HG02840 (cell line): ENCODE measurements around the gene CYP8B1.
A peak's percentile ranks its signal among the peaks of the same experiment; 100 is the strongest.
"Not testable (repeated sequence)": the region's sequence is repeated elsewhere in the genome, so short reads cannot be mapped to it uniquely, and the experiment has no call there.

Source experiments
- ATAC-seq: cut with Tn5 transposase; IDR thresholded peaks from one replicate; pipeline ENCODE4 v1.9.1; 2021; ENCODE audit warnings: mild to moderate bottlenecking, moderate library complexity, moderate number of reproducible peaks; ENCODE audit not compliant: unreplicated experiment, low FRiP score

Gene CYP8B1

GRCh38 chr3:42886294-42886822, 10.7 kb upstream of the CYP8B1 start:
- ATAC-seq = no peak

GRCh38 chr3:42884324-42884723, 8.6 kb upstream of the CYP8B1 start:
- no peak for ATAC-seq

GRCh38 chr3:42883251-42883930, 7.7 kb upstream of the CYP8B1 start:
- ATAC-seq = not testable (repeated sequence)

- peak; percentile 97 for ATAC-seq
Observed at GRCh38 chr3:42880601-42881451, 5.1 kb upstream of the CYP8B1 start.

- no peak for ATAC-seq
Observed at GRCh38 chr3:42880183-42880582, 4.5 kb upstream of the CYP8B1 start.

- no peak for ATAC-seq
Observed at GRCh38 chr3:42877881-42878280, 2.2 kb upstream of the CYP8B1 start.

- no peak for ATAC-seq
Observed at GRCh38 chr3:42876940-42877720, 1.5 kb upstream of the CYP8B1 start.

GRCh38 chr3:42876401-42876800, 722 bp upstream of the CYP8B1 start:
- no peak for ATAC-seq

GRCh38 chr3:42874749-42875148, 930 bp downstream of the CYP8B1 start:
- ATAC-seq = no peak

GRCh38 chr3:42873221-42873982, 2.3 kb downstream of the CYP8B1 start:
- ATAC-seq = no peak

- ATAC-seq = no peak
Observed at GRCh38 chr3:42872718-42873117, 3.0 kb downstream of the CYP8B1 start.

GRCh38 chr3:42871592-42872196, 4.0 kb downstream of the CYP8B1 start:
- ATAC-seq = no peak

GRCh38 chr3:42868841-42869240, 6.8 kb downstream of the CYP8B1 start:
- no peak for ATAC-seq

- ATAC-seq = no peak
Observed at GRCh38 chr3:42867138-42867537, 8.5 kb downstream of the CYP8B1 start.

GRCh38 chr3:42865256-42865655, 10.4 kb downstream of the CYP8B1 start:
- ATAC-seq = no peak

- ATAC-seq = no peak
Observed at GRCh38 chr3:42864321-42864950, 11.2 kb downstream of the CYP8B1 start.

- no peak for ATAC-seq
Observed at GRCh38 chr3:42856544-42856943, 19.1 kb downstream of the CYP8B1 start.

GRCh38 chr3:42855547-42856380, 19.9 kb downstream of the CYP8B1 start:
- ATAC-seq = no peak

GRCh38 chr3:42855219-42855546, 20.5 kb downstream of the CYP8B1 start:
- ATAC-seq = no peak
